CD8-positive, alpha-beta memory T cell (primary cell): ENCODE measurements around the gene CAMK2D. TPM values are rescaled to one million over a fixed set of nuclear protein-coding genes. Genes with fewer than 3 reads are reported as not detected.

Source experiments
- CTCF ChIA-PET: fragments of 350-600 bp; sonication (Branson Sonifier 250); formaldehyde crosslinking; loops from one replicate; lab custom pipeline; 2021; ENCODE audit warnings: antibody characterized with exemption; lab: Charles Lee
- POLR2A ChIA-PET: fragments of 350-600 bp; sonication (Branson Sonifier 250); formaldehyde crosslinking; loops from one replicate; lab custom pipeline; 2021; ENCODE audit warnings: antibody characterized with exemption; lab: Charles Lee
- DNase-seq, 5 donors: peaks; one replicate each; pipeline versions ENCODE4 v3.0.0 to v3.0.0-alpha.2; 2020 to 2022; ENCODE audit warnings: mixed read lengths in 1 of 5
- H3K27ac ChIP-seq: one replicate; pipeline ENCODE4 v1.7.0; 2013; ENCODE audit warnings: low read depth, mild to moderate bottlenecking, low read length, moderate library complexity
- H3K27me3 ChIP-seq: 2 replicates; pipeline ENCODE4 v1.7.0; 2013; ENCODE audit warnings: low read length, mild to moderate bottlenecking; ENCODE audit not compliant: insufficient read depth, poor library complexity, severe bottlenecking
- H3K36me3 ChIP-seq: 2 replicates; pipeline ENCODE4 v1.7.0; 2013; ENCODE audit warnings: mild to moderate bottlenecking, low read length, moderate library complexity; ENCODE audit not compliant: insufficient read depth
- H3K4me1 ChIP-seq: 2 replicates; pipeline ENCODE4 v1.7.0; 2013; ENCODE audit warnings: mild to moderate bottlenecking, low read length, moderate library complexity; ENCODE audit not compliant: insufficient read depth
- H3K4me3 ChIP-seq: 2 replicates; pipeline ENCODE4 v1.7.0; 2013; ENCODE audit warnings: mild to moderate bottlenecking, low read length
- H3K9me3 ChIP-seq: 2 replicates; pipeline ENCODE4 v1.7.0; 2013; ENCODE audit warnings: mild to moderate bottlenecking, low read length
- H3K27ac Mint-ChIP-seq, 8 donors: one replicate each; pipeline ENCODE4 v1.8.0; 2020 to 2021; ENCODE audit warnings: mixed read lengths in 8 of 8, mild to moderate bottlenecking in 6 of 8, inconsistent platforms in 3 of 8, moderate library complexity in 3 of 8
- H3K27me3 Mint-ChIP-seq, 2 donors: one replicate each; pipeline ENCODE4 v1.8.0; 2020 to 2021; ENCODE audit warnings: mixed read lengths in 2 of 2, mild to moderate bottlenecking in 1 of 2, moderate library complexity in 1 of 2
- H3K36me3 Mint-ChIP-seq, 3 donors: one replicate each; pipeline ENCODE4 v1.8.0; 2020 to 2021; ENCODE audit warnings: mixed read lengths in 3 of 3, inconsistent platforms in 1 of 3, mild to moderate bottlenecking in 1 of 3
- H3K4me1 Mint-ChIP-seq, 3 donors: one replicate each; pipeline ENCODE4 v1.8.0; 2020 to 2021; ENCODE audit warnings: mixed read lengths in 3 of 3, inconsistent platforms in 1 of 3, mild to moderate bottlenecking in 1 of 3
- H3K4me3 Mint-ChIP-seq, 7 donors: one replicate each; pipeline ENCODE4 v1.8.0; 2020 to 2021; ENCODE audit warnings: mixed read lengths in 7 of 7, mild to moderate bottlenecking in 6 of 7, moderate library complexity in 4 of 7, inconsistent platforms in 2 of 7
- H3K9me3 Mint-ChIP-seq, 5 donors: one replicate each; pipeline ENCODE4 v1.8.0; 2020 to 2022; ENCODE audit warnings: mixed read lengths in 5 of 5, mild to moderate bottlenecking in 3 of 5, moderate library complexity in 2 of 5, inconsistent platforms in 1 of 5
- polyA plus RNA-seq: library from polyadenylated mRNA; unstranded; fragments of 300-500 nt; fragmentation: Illumina TruSeq; gene quantifications from one replicate; pipeline ENCODE4 v1.2.3, GENCODE V29; 2021
- total RNA-seq, 2 experiments: library from RNA; stranded (reverse); gene quantifications; one replicate each; pipeline ENCODE4 v1.2.3, GENCODE V29; 2021

CAMK2D gene
- total and polyA plus RNA-seq, 3 experiments from 2014 or later = 19.6 to 57.6 (median 56.0) TPM

- no peaks in the 10 kb centered on the region for H3K27me3 ChIP-seq
- peaks cover 21% of the 10 kb centered on the region for H3K4me1 ChIP-seq
- H3K27ac ChIP-seq = no peak overlapping the region
- no peak for DNase-seq
- ChIA-PET CTCF (no interaction called here), POLR2A (no interaction called here)
- no peaks in the 10 kb centered on the region for H3K9me3 ChIP-seq
- peaks cover 4 to 15% (median 13%) of the 10 kb centered on the region in 3 donors for H3K36me3 Mint-ChIP-seq
- H3K27me3 Mint-ChIP-seq = no peaks in the 10 kb centered on the region
- no peaks in the 10 kb centered on the region for H3K36me3 ChIP-seq
- H3K27ac Mint-ChIP-seq = no peak overlapping the region
- no peak overlapping the region for H3K4me3 ChIP-seq
- H3K9me3 Mint-ChIP-seq = no peaks in the 10 kb centered on the region
- no peak overlapping the region for H3K4me3 Mint-ChIP-seq
- peaks cover 67 to 89% (median 81%) of the 10 kb centered on the region in 3 donors for H3K4me1 Mint-ChIP-seq
These were observed 30.9 kb downstream of the CAMK2D start for GRCh38 chr4:113730467-113731216.

- peaks cover 53 to 66% (median 59%) of the 10 kb centered on the region in 3 donors for H3K4me1 Mint-ChIP-seq
- no peaks in the 10 kb centered on the region for H3K9me3 Mint-ChIP-seq
These were observed 33.7 kb downstream of the CAMK2D start for GRCh38 chr4:113727802-113728201.

GRCh38 chr4:113725963-113726362 lies 35.6 kb downstream of the CAMK2D start:
- H3K27ac ChIP-seq = no peak overlapping the region
- H3K27me3 ChIP-seq = no peaks in the 10 kb centered on the region
- H3K36me3 Mint-ChIP-seq = peaks cover 0 to 6% (median 5%) of the 10 kb centered on the region in 3 donors
- no peak overlapping the region for H3K4me3 ChIP-seq
- H3K4me3 Mint-ChIP-seq = peak overlapping the region in 1 of 7 donors; percentile 7
- no peaks in the 10 kb centered on the region for H3K9me3 ChIP-seq
- H3K4me1 Mint-ChIP-seq = peaks cover 58 to 70% (median 69%) of the 10 kb centered on the region in 3 donors
- H3K27me3 Mint-ChIP-seq = no peaks in the 10 kb centered on the region
- ChIA-PET POLR2A (no interaction called here), CTCF (interaction anchor here (0.6 kb wide), 1 partner anchor 264 kb away, joined by 3 read pairs; no protein-coding TSS in a partner anchor)
- peak overlapping the region in 2 of 8 donors; percentile 10 to 36 for H3K27ac Mint-ChIP-seq
- H3K9me3 Mint-ChIP-seq = no peaks in the 10 kb centered on the region
- no peak for DNase-seq
- H3K36me3 ChIP-seq = no peaks in the 10 kb centered on the region
- peaks cover 21% of the 10 kb centered on the region for H3K4me1 ChIP-seq

More at GRCh38 chr4:113727802-113728201, 33.7 kb downstream of the CAMK2D start:
- Histone ChIP-seq H3K27ac (no peak overlapping the region), H3K4me1 (peaks cover 21% of the 10 kb centered on the region), H3K27me3 (no peaks in the 10 kb centered on the region), H3K4me3 (no peak overlapping the region), H3K36me3 (no peaks in the 10 kb centered on the region), H3K9me3 (no peaks in the 10 kb centered on the region)
- CTCF ChIA-PET = no interaction called here
- H3K27me3 Mint-ChIP-seq = no peaks in the 10 kb centered on the region
- POLR2A ChIA-PET = no interaction called here
- peak overlapping the region in 3 of 7 donors; percentile 1 to 36 (median 13) for H3K4me3 Mint-ChIP-seq
- H3K36me3 Mint-ChIP-seq = peaks cover 0 to 5% (median 5%) of the 10 kb centered on the region in 3 donors
- peak overlapping the region in 1 of 8 donors; percentile 9 for H3K27ac Mint-ChIP-seq
- no peak for DNase-seq

GRCh38 chr4:113718252-113718651 lies 43.3 kb downstream of the CAMK2D start:
- ChIA-PET POLR2A (interaction anchor here (0.6 kb wide), 1 partner anchor 9 kb away, joined by 8 read pairs; no protein-coding TSS in a partner anchor), CTCF (no interaction called here)
- no peak for DNase-seq
- Mint-ChIP-seq H3K4me1 (peaks cover 28 to 65% (median 50%) of the 10 kb centered on the region in 3 donors), H3K27ac (peak overlapping the region in 1 of 8 donors; percentile 6), H3K36me3 (peaks cover 5 to 8% (median 8%) of the 10 kb centered on the region in 3 donors), H3K9me3 (no peaks in the 10 kb centered on the region), H3K27me3 (no peaks in the 10 kb centered on the region), H3K4me3 (no peak overlapping the region)
- Histone ChIP-seq H3K27ac (no peak overlapping the region), H3K9me3 (no peaks in the 10 kb centered on the region), H3K27me3 (no peaks in the 10 kb centered on the region), H3K4me3 (no peak overlapping the region), H3K4me1 (no peaks in the 10 kb centered on the region), H3K36me3 (no peaks in the 10 kb centered on the region)

- CTCF ChIA-PET = no interaction called here
- H3K36me3 Mint-ChIP-seq = peaks cover 0 to 3% (median 0%) of the 10 kb centered on the region in 3 donors
- H3K9me3 Mint-ChIP-seq = no peaks in the 10 kb centered on the region
- no peaks in the 10 kb centered on the region for H3K27me3 Mint-ChIP-seq
- peaks cover 25 to 57% (median 39%) of the 10 kb centered on the region in 3 donors for H3K4me1 Mint-ChIP-seq
- no peak overlapping the region for H3K4me3 Mint-ChIP-seq
- no peak for DNase-seq
- Histone ChIP-seq H3K9me3 (no peaks in the 10 kb centered on the region), H3K27ac (no peak overlapping the region), H3K27me3 (no peaks in the 10 kb centered on the region), H3K36me3 (no peaks in the 10 kb centered on the region), H3K4me1 (no peaks in the 10 kb centered on the region), H3K4me3 (no peak overlapping the region)
- POLR2A ChIA-PET = interaction anchor here (1.3 kb wide), 1 partner anchor 50 kb away, joined by 3 read pairs; no protein-coding TSS in a partner anchor
- H3K27ac Mint-ChIP-seq = no peak overlapping the region
These were observed 49.5 kb downstream of the CAMK2D start for GRCh38 chr4:113711883-113712662.

GRCh38 chr4:113708250-113708649 lies 53.3 kb downstream of the CAMK2D start:
- ChIA-PET CTCF (no interaction called here), POLR2A (no interaction called here)
- no peak for DNase-seq
- H3K27ac Mint-ChIP-seq = peak overlapping the region in 3 of 8 donors; percentile 21 to 44 (median 31)
- no peaks in the 10 kb centered on the region for H3K36me3 ChIP-seq
- no peaks in the 10 kb centered on the region for H3K27me3 ChIP-seq
- H3K27ac ChIP-seq = no peak overlapping the region
- no peaks in the 10 kb centered on the region for H3K9me3 Mint-ChIP-seq
- H3K36me3 Mint-ChIP-seq = peaks cover 0 to 4% (median 2%) of the 10 kb centered on the region in 3 donors
- no peaks in the 10 kb centered on the region for H3K4me1 ChIP-seq
- H3K4me3 Mint-ChIP-seq = no peak overlapping the region
- H3K4me1 Mint-ChIP-seq = peaks cover 30 to 52% (median 52%) of the 10 kb centered on the region in 3 donors
- H3K27me3 Mint-ChIP-seq = no peaks in the 10 kb centered on the region
- H3K4me3 ChIP-seq = no peak overlapping the region
- H3K9me3 ChIP-seq = no peaks in the 10 kb centered on the region

GRCh38 chr4:113707048-113707447 lies 54.5 kb downstream of the CAMK2D start:
- H3K36me3 ChIP-seq = no peaks in the 10 kb centered on the region
- H3K9me3 Mint-ChIP-seq = no peaks in the 10 kb centered on the region

More at GRCh38 chr4:113707048-113707447, 54.5 kb downstream of the CAMK2D start:
- H3K27ac ChIP-seq = no peak overlapping the region
- no peak for DNase-seq
- no peaks in the 10 kb centered on the region for H3K27me3 Mint-ChIP-seq
- POLR2A ChIA-PET = no interaction called here
- H3K4me3 Mint-ChIP-seq = no peak overlapping the region
- H3K36me3 Mint-ChIP-seq = peaks cover under 1 to 5% (median 2%) of the 10 kb centered on the region in 3 donors
- no peaks in the 10 kb centered on the region for H3K4me1 ChIP-seq
- no peaks in the 10 kb centered on the region for H3K27me3 ChIP-seq
- no peak overlapping the region for H3K4me3 ChIP-seq
- H3K9me3 ChIP-seq = no peaks in the 10 kb centered on the region
- peaks cover 29 to 54% (median 47%) of the 10 kb centered on the region in 3 donors for H3K4me1 Mint-ChIP-seq
- H3K27ac Mint-ChIP-seq = peak overlapping the region in 1 of 8 donors; percentile 39
- CTCF ChIA-PET = no interaction called here
